Central memory CD8-positive, alpha-beta T cell (primary cell): ENCODE data around the gene NHP2.
"Not testable (repeated sequence)": the region's sequence is repeated elsewhere in the genome, so short reads cannot be mapped to it uniquely, and the experiment has no call there.

Source experiments
- ATAC-seq: fragments of 150-1000 bp; cut with Tn5 transposase; replicated peaks from 2 replicates; pipeline ENCODE4 v1.10.0; 2022; ENCODE audit warnings: mild to moderate bottlenecking, moderate FRiP score, moderate number of reproducible peaks; ENCODE audit not compliant: poor library complexity, severe bottlenecking; ENCODE audit errors: extremely low read depth
- DNase-seq, 2 donors: peaks; one replicate each; pipeline ENCODE4 v3.0.0; 2021; ENCODE audit warnings: low spot score in 2 of 2
- H3K27ac Mint-ChIP-seq: one replicate; pipeline ENCODE4 v1.8.0; 2022; ENCODE audit warnings: low read depth, mild to moderate bottlenecking, moderate library complexity, mixed read lengths
- H3K27me3 Mint-ChIP-seq: one replicate; pipeline ENCODE4 v1.8.0; 2022; ENCODE audit warnings: mixed read lengths
- H3K36me3 Mint-ChIP-seq: one replicate; pipeline ENCODE4 v1.8.0; 2022; ENCODE audit warnings: mild to moderate bottlenecking, moderate library complexity, mixed read lengths; ENCODE audit not compliant: insufficient read depth
- H3K4me1 Mint-ChIP-seq: one replicate; pipeline ENCODE4 v1.8.0; 2022; ENCODE audit warnings: mixed read lengths
- H3K4me3 Mint-ChIP-seq: one replicate; pipeline ENCODE4 v1.8.0; 2022; ENCODE audit warnings: mild to moderate bottlenecking, moderate library complexity, mixed read lengths
- H3K9me3 Mint-ChIP-seq: one replicate; pipeline ENCODE4 v1.8.0; 2022; ENCODE audit warnings: mixed read lengths

NHP2 gene

GRCh38 chr5:178142642-178143041 is 11.0 kb downstream of the NHP2 start:
- Mint-ChIP-seq H3K27me3 (no peaks in the 10 kb centered on the region), H3K4me3 (no peak overlapping the region), H3K36me3 (peaks cover 27% of the 10 kb centered on the region), H3K27ac (no peak overlapping the region), H3K4me1 (no peaks in the 10 kb centered on the region), H3K9me3 (no peaks in the 10 kb centered on the region)
- ATAC-seq = no peak
- no peak for DNase-seq

GRCh38 chr5:178141550-178141949 is 12.1 kb downstream of the NHP2 start:
- Mint-ChIP-seq H3K27ac (no peak overlapping the region), H3K36me3 (peaks cover 21% of the 10 kb centered on the region), H3K27me3 (no peaks in the 10 kb centered on the region), H3K4me3 (no peak overlapping the region), H3K4me1 (peaks cover 5% of the 10 kb centered on the region), H3K9me3 (no peaks in the 10 kb centered on the region)
- DNase-seq (no peak), ATAC-seq (no peak)

GRCh38 chr5:178137991-178138390 is 15.7 kb downstream of the NHP2 start:
- H3K9me3 Mint-ChIP-seq = no peaks in the 10 kb centered on the region
- ATAC-seq (no peak), DNase-seq (no peak)
- peaks cover 21% of the 10 kb centered on the region for H3K36me3 Mint-ChIP-seq
- H3K4me1 Mint-ChIP-seq = peaks cover 6% of the 10 kb centered on the region
- H3K4me3 Mint-ChIP-seq = no peak overlapping the region
- no peak overlapping the region for H3K27ac Mint-ChIP-seq
- no peaks in the 10 kb centered on the region for H3K27me3 Mint-ChIP-seq

GRCh38 chr5:178136990-178137389 is 16.7 kb downstream of the NHP2 start:
- DNase-seq (no peak), ATAC-seq (no peak)
- Mint-ChIP-seq H3K4me1 (peaks cover 11% of the 10 kb centered on the region), H3K9me3 (no peaks in the 10 kb centered on the region), H3K27ac (no peak overlapping the region), H3K27me3 (no peaks in the 10 kb centered on the region), H3K4me3 (no peak overlapping the region), H3K36me3 (peaks cover 19% of the 10 kb centered on the region)

GRCh38 chr5:178131446-178131996 is 22.2 kb downstream of the NHP2 start:
- Mint-ChIP-seq H3K36me3 (peaks cover 17% of the 10 kb centered on the region), H3K4me3 (peak overlapping the region; percentile 68), H3K9me3 (no peaks in the 10 kb centered on the region), H3K4me1 (peaks cover 15% of the 10 kb centered on the region), H3K27ac (peak overlapping the region; percentile 19), H3K27me3 (no peaks in the 10 kb centered on the region)
- no peak for DNase-seq
- no peak for ATAC-seq

DNA sequence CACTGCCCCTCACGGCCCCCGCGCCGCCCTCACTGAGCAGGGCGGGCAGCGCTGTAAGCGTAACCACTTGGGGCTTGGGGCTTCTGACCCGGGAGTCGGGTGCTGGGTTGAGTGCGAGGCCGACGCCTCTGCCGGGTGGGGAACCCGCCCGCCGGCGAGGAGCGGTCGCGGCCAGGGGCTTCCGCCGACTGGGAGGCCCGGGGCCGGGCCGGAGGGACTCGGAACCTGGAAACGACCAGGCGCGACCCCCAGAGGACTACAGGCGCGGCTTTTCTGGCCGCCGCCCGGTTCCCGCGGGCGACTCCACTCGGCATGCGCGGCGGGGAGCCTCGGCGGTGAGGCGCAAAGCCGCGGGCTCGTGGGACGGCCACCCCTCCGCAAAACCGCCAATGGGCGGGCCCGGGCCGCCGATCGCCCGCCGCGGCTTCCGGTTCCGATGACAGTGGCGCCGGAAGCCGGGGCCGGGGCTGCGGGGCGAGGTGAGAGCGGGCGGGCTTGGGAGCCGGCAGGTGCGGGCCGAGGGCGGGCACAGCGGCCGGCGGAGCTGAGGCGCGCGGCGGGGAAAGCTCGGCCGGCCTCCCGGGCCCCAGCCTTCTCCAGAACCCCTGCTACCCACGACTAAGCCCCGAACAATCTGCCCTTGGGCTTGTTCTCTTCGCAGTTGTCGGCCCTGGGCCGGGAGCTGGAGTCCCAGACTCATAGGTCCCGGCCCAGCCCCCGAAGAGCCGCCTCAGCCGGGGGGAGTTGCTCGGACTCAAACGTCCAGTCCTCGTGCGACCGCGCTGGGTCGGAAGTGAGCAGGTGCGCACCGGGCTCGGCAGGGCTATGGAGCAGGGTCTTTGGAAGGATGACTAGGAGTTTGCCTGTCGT is 22.9 kb downstream of the NHP2 start, which contains the start of gene RMND5B:
Gene RMND5B, plus strand, starts transcription at position 439 of the 870 bp plus-strand sequence. CDS start 7,106 bp downstream, outside the sequence.
- DNase-seq (peak; percentile 49 to 60), ATAC-seq (peak; percentile 78)
- Mint-ChIP-seq H3K9me3 (no peaks in the 10 kb centered on the region), H3K27me3 (no peaks in the 10 kb centered on the region), H3K27ac (peak within 1 kb of the TSS; percentile 19), H3K4me3 (peak within 1 kb of the TSS; percentile 68), H3K36me3 (peaks cover 13% of the 10 kb centered on the region), H3K4me1 (peaks cover 15% of the 10 kb centered on the region)

DNA sequence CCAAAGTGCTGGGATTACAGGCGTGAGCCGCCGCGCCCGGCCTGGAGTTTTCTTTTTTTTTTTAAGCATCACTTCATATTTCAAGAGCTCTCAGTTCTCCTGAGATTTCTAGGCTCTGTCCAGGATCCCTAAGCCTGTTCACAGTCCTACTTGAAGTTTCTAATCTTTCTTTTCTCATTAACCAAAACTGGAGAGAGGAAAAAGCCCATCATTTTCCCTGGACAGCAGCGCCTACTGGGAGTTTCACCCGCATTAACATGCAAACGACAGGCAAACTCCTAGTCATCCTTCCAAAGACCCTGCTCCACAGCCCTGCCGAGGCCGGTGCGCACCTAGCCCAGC is 23.5 kb downstream of the NHP2 start:
- not testable (repeated sequence) for H3K27me3 Mint-ChIP-seq, DNase-seq, ATAC-seq, H3K9me3 Mint-ChIP-seq, H3K27ac Mint-ChIP-seq
- Mint-ChIP-seq H3K4me1 (peaks cover 15% of the 10 kb centered on the region), H3K36me3 (peaks cover 13% of the 10 kb centered on the region), H3K4me3 (peak overlapping the region; percentile 68)

GRCh38 chr5:178129296-178129695 is 24.4 kb downstream of the NHP2 start:
- no peak for DNase-seq
- ATAC-seq = no peak
- Mint-ChIP-seq H3K9me3 (no peaks in the 10 kb centered on the region), H3K4me1 (peaks cover 15% of the 10 kb centered on the region), H3K4me3 (no peak overlapping the region), H3K27me3 (no peaks in the 10 kb centered on the region), H3K27ac (no peak overlapping the region), H3K36me3 (peaks cover 15% of the 10 kb centered on the region)

- not testable (repeated sequence) for H3K27ac Mint-ChIP-seq, DNase-seq, H3K9me3 Mint-ChIP-seq, H3K36me3 Mint-ChIP-seq, H3K27me3 Mint-ChIP-seq, ATAC-seq, H3K4me3 Mint-ChIP-seq
- H3K4me1 Mint-ChIP-seq = peaks cover 14% of the 10 kb centered on the region
These were observed 26.2 kb downstream of the NHP2 start for GRCh38 chr5:178127300-178128009.

DNA sequence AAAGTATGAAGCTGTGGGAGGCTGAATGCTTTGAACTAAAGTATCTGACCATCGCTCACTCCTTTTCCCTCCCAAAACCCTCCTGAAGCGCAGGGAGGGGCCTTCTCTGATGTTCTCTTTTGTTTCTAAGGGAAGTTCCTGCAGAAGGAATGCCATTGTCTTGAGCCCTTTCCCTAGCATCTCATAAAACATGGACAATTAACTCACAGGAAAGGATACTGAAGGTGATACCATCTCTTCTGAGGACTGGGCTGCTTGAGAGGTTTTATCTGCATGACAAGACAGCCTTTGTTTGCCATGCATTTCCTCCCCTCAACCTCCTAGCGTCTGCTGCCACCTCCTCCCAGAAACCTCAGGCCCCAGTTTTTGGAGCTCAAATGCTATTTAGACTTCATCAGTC is 27.1 kb downstream of the NHP2 start:
- H3K4me3 Mint-ChIP-seq = no peak overlapping the region
- H3K27me3 Mint-ChIP-seq = no peaks in the 10 kb centered on the region
- ATAC-seq = no peak
- DNase-seq = no peak
- H3K27ac Mint-ChIP-seq = no peak overlapping the region
- H3K36me3 Mint-ChIP-seq = peaks cover 8% of the 10 kb centered on the region
- H3K4me1 Mint-ChIP-seq = peaks cover 5% of the 10 kb centered on the region
- no peaks in the 10 kb centered on the region for H3K9me3 Mint-ChIP-seq

DNA sequence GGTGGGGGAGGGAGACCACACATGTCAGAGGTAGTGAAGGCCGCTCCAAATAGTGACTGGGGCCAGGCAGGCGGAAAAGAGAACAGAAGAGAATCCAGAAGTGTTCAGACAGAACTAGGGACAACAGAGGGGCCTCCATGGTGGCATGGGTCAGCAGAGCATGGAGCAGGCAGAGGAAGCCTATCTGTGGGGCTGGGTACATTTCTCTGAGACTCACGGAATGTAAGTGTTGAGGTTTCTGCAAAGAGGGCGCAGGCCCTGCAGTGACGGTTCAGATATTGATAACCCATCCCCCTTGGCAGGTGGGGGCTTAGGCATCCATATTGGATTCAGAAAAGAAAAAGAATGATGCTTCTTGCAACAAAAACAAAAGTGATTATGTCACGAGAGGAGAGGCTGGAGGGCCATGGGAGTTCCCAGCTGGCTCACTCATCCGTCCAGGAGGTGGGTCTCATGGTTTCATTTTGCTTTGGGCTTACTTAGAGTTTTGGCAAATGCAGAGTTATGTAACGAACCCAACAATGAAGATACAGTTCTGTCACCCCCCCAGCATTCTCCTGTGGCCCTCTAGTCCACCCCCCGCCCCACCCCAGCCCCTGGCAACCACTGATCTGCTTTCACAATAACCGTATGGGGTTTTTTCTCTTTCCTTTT is 28.3 kb downstream of the NHP2 start:
- H3K4me3 Mint-ChIP-seq = no peak overlapping the region
- no peaks in the 10 kb centered on the region for H3K9me3 Mint-ChIP-seq
- H3K27me3 Mint-ChIP-seq = no peaks in the 10 kb centered on the region
- no peak overlapping the region for H3K27ac Mint-ChIP-seq
- peaks cover 6% of the 10 kb centered on the region for H3K36me3 Mint-ChIP-seq
- no peak for ATAC-seq
- H3K4me1 Mint-ChIP-seq = peaks cover 6% of the 10 kb centered on the region
- no peak for DNase-seq
